ENCODE results near the gene IFRD2. TPM values are rescaled to one million over a fixed set of nuclear protein-coding genes. Genes with fewer than 3 reads are reported as not detected.

Gene IFRD2
- total and polyA plus RNA-seq, 2 of the 13 experiments (the other 11 are each of a cell fraction or from before 2014, with no cell fraction given), result 32.8 to 96.1 TPM

GRCh38 chr3:50302095-50303012 is 10.1 kb upstream of the IFRD2 start:
- FAIRE-seq, result no peak
- no peak overlapping the region for H2AFZ ChIP-seq (ENCODE audit: low read length)
- in situ Hi-C loops (cut with HindIII; ENCODE audit: extremely low pct_ligation_motif_present, low pct_unique_long_range_greater_than_20kb), result no loop called here
- peaks cover 1 to 3% of the 10 kb centered on the region in 2 experiments; a peak in 2 of 5 replicates for H3K36me3 ChIP-seq (replicated peaks in 1 of 2; ENCODE audit: control insufficient read depth in 1 of 2, insufficient read depth in 2 of 2, low read length in 2 of 2)
- H3K4me2 ChIP-seq (ENCODE audit: low read depth, low read length), result peak overlapping the region; percentile 86
- BruUV-seq (replicated peaks), result no TSS peak
- H4K20me1 ChIP-seq (ENCODE audit: insufficient read depth, low read length), result peaks cover 11% of the 10 kb centered on the region
- H3K27ac ChIP-seq (ENCODE audit: extremely low read length, insufficient read depth, low read length), result peak overlapping the region; percentile 96
- POLR2A ChIA-PET, result interaction anchor here (1.1 to 7.9 kb wide), 14 partner anchors 10 to 106 kb away, joined by 3 to 222 read pairs (median 12); partner anchors contain the start of genes CYB561D2, GNAI2, HYAL2 and IFRD2
- peak; percentile 3 for ATAC-seq
- WGBS (ENCODE audit: low lambda C conversion rate), result 10% methylated on average over 2 of the region's 32 CpGs
- peaks cover 56% of the 10 kb centered on the region for H3K4me1 ChIP-seq (ENCODE audit: insufficient read depth, low read length)
- CTCF ChIA-PET (ENCODE audit: low intra/inter-chr PET ratio, low total read pairs), result interaction anchor here (1.9 to 2.5 kb wide), 2 partner anchors 20 to 22 kb away, joined by 14 to 15 read pairs; partner anchors contain the start of gene HYAL2
- DNase-seq (ENCODE audit: low spot score), result no peak
- H3K9me3 ChIP-seq (ENCODE audit: low read length), result no peaks in the 10 kb centered on the region
- H3K9ac ChIP-seq (ENCODE audit: insufficient read depth, low read depth, low read length), result peak overlapping the region; percentile 93
- intact Hi-C loops (cut with micrococcal nuclease; ENCODE audit: unreplicated experiment), result loop anchor here (1.0 to 5.0 kb wide), 2 partner anchors 22 to 40 kb away; no protein-coding TSS in a partner anchor
- H3K27me3 ChIP-seq (ENCODE audit: control insufficient read depth in 1 of 2, insufficient read depth in 2 of 2, low read length in 2 of 2), result no peaks in the 10 kb centered on the region; a peak in 1 of 5 replicates
- H3K79me2 ChIP-seq (ENCODE audit: insufficient read depth, low read length), result peaks cover 36% of the 10 kb centered on the region
- peak overlapping the region; percentile 67 to 91 (median 71) for H3K4me3 ChIP-seq (replicated peaks in 1 of 3; ENCODE audit: insufficient read depth in 1 of 3, low read depth in 2 of 3, low read length in 3 of 3)
- TF ChIP-seq, protein P1, sequence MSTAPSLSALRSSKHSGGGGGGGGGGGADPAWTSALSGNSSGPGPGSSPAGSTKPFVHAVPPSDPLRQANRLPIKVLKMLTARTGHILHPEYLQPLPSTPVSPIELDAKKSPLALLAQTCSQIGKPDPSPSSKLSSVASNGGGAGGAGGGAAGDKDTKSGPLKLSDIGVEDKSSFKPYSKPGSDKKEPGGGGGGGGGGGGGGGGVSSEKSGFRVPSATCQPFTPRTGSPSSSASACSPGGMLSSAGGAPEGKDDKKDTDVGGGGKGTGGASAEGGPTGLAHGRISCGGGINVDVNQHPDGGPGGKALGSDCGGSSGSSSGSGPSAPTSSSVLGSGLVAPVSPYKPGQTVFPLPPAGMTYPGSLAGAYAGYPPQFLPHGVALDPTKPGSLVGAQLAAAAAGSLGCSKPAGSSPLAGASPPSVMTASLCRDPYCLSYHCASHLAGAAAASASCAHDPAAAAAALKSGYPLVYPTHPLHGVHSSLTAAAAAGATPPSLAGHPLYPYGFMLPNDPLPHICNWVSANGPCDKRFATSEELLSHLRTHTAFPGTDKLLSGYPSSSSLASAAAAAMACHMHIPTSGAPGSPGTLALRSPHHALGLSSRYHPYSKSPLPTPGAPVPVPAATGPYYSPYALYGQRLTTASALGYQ (CRISPR knock-in tag; IDR thresholded peaks at IDR 0.05), result peak; percentile 3; the same call in 1 of the 2 replicates
- TF ChIP-seq RBFOX2 (IDR thresholded peaks at IDR 0.05; ENCODE audit: low read depth, low read length) (peak; percentile 78), ZNF563 (CRISPR knock-in tag; IDR thresholded peaks at IDR 0.05) (peak; percentile 53), MTA1 (CRISPR knock-in tag; IDR thresholded peaks at IDR 0.05; ENCODE audit: borderline replicate concordance) (peak; percentile 44; the same call in 1 of the 2 replicates), ZNF891 (CRISPR knock-in tag; IDR thresholded peaks at IDR 0.05) (peak; percentile 62; the same call in 1 of the 2 replicates), ELF4 (CRISPR knock-in tag; IDR thresholded peaks at IDR 0.05; ENCODE audit: borderline replicate concordance) (peak; percentile 15; the same call in 1 of the 2 replicates), ZBTB4 (CRISPR knock-in tag; IDR thresholded peaks at IDR 0.05; ENCODE audit: borderline replicate concordance) (0 out of 2 replicates have a peak, but pooled peaks have one; percentile 1), TEAD2 (CRISPR knock-in tag; IDR thresholded peaks at IDR 0.05) (no peak), JUNB (CRISPR knock-in tag; IDR thresholded peaks at IDR 0.05; ENCODE audit: borderline replicate concordance) (0 out of 2 replicates have a peak, but pooled peaks have one; percentile 15), PHF8 (CRISPR knock-in tag; IDR thresholded peaks at IDR 0.05) (0 out of 2 replicates have a peak, but pooled peaks have one; percentile 15), BRD4 (CRISPR knock-in tag; IDR thresholded peaks at IDR 0.05) (0 out of 2 replicates have a peak, but pooled peaks have one; percentile 26)
- TF ChIP-seq, protein P2, sequence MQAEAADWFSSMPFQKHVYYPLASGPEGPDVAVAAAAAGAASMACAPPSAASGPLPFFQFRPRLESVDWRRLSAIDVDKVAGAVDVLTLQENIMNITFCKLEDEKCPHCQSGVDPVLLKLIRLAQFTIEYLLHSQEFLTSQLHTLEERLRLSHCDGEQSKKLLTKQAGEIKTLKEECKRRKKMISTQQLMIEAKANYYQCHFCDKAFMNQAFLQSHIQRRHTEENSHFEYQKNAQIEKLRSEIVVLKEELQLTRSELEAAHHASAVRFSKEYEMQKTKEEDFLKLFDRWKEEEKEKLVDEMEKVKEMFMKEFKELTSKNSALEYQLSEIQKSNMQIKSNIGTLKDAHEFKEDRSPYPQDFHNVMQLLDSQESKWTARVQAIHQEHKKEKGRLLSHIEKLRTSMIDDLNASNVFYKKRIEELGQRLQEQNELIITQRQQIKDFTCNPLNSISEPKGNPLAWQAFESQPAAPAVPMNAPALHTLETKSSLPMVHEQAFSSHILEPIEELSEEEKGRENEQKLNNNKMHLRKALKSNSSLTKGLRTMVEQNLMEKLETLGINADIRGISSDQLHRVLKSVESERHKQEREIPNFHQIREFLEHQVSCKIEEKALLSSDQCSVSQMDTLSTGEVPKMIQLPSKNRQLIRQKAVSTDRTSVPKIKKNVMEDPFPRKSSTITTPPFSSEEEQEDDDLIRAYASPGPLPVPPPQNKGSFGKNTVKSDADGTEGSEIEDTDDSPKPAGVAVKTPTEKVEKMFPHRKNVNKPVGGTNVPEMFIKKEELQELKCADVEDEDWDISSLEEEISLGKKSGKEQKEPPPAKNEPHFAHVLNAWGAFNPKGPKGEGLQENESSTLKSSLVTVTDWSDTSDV (CRISPR knock-in tag; IDR thresholded peaks at IDR 0.05), result peak; percentile 90; the same call in 1 of the 2 replicates

All from HepG2 (cell line).